Thyroid gland (tissue), 4 donors: Measurements from ENCODE around the gene PLD6. TPM values are rescaled to one million over a fixed set of nuclear protein-coding genes. Genes with fewer than 3 reads are reported as not detected.
"Not testable (repeated sequence)": the region's sequence is repeated elsewhere in the genome, so short reads cannot be mapped to it uniquely, and the experiment has no call there.

ENCODE experiments used
- DNase-seq, 2 donors: peaks; one replicate each; pipeline ENCODE4 v3.0.0-alpha.2; 2019
- H3K27ac ChIP-seq, 3 donors: fragments of 200-600 bp; sonication (generic); 1 replicate in 2 of 3; 2 replicates in 1 of 3; pipeline ENCODE4 v1.5.1; 2016 to 2019; ENCODE audit warnings: mild to moderate bottlenecking in 1 of 3, moderate library complexity in 1 of 3
- H3K27me3 ChIP-seq: fragments of 200-600 bp; sonication (generic); one replicate; pipeline ENCODE4 v1.5.1; 2019
- H3K36me3 ChIP-seq, 2 donors: fragments of 200-600 bp; sonication (generic); one replicate each; pipeline ENCODE4 v1.5.1; 2016 to 2019
- H3K4me1 ChIP-seq, 2 donors: fragments of 200-600 bp; sonication (generic); one replicate each; pipeline ENCODE4 v1.5.1; 2017 to 2019
- H3K4me3 ChIP-seq, 3 donors: fragments of 200-600 bp; sonication (generic); replicated peaks in 1 of 3; 1 replicate in 2 of 3; 2 replicates in 1 of 3; pipeline ENCODE4 v1.5.1; 2016; ENCODE audit warnings: mild to moderate bottlenecking in 1 of 3
- H3K9me3 ChIP-seq: fragments of 200-600 bp; sonication (generic); one replicate; pipeline ENCODE4 v1.5.1; 2017
- CTCF ChIP-seq, 6 experiments: fragments of 200-600 bp in 3 of 6; fragments of 450-650 bp in 3 of 6; sonication (generic) in 3 of 6; IDR thresholded peaks; one replicate each; pipeline ENCODE4 v1.5.1; 2016 to 2019; ENCODE audit warnings: antibody characterized with exemption in 6 of 6, mild to moderate bottlenecking in 2 of 6, inconsistent platforms in 1 of 6, moderate library complexity in 1 of 6
- POLR2A ChIP-seq, 2 donors: fragments of 450-650 bp; IDR thresholded peaks; one replicate each; pipeline ENCODE4 v1.6.1; 2017; ENCODE audit warnings: antibody characterized with exemption in 2 of 2, mild to moderate bottlenecking in 2 of 2, moderate library complexity in 1 of 2
- WGBS, 2 donors: methylation state at CpG; one replicate each; pipeline ENCODE4 v1.1.5; 2017; 5-methylcytosine and 5-hydroxymethylcytosine counted together
- intact Hi-C: fragments of 100-400 bp; cut with DNase I; formaldehyde crosslinking; loops from one replicate; pipeline ENCODE4 v1.15.1; 2023
- total RNA-seq, 4 donors: library from RNA; depleted of rRNA; stranded (reverse); fragments of >200 nt; gene quantifications; one replicate each; pipeline ENCODE4 v1.2.3, GENCODE V29; 2016

PLD6 gene
- total RNA-seq, 4 donors from 2014 or later = 1.3 to 3.2 (median 2.5) TPM

- no peak overlapping the region for H3K4me3 ChIP-seq
- TF ChIP-seq POLR2A (IDR thresholded peaks at IDR 0.05) = no peak
- no peaks in the 10 kb centered on the region for H3K9me3 ChIP-seq
- H3K27me3 ChIP-seq = no peaks in the 10 kb centered on the region
- no peaks in the 10 kb centered on the region for H3K36me3 ChIP-seq
- H3K27ac ChIP-seq = no peak overlapping the region
- WGBS, 2 donors = 91 to 99% methylated on average over 8 of the region's 8 CpGs
- intact Hi-C loops = no loop called here
- H3K4me1 ChIP-seq = peaks cover 11 to 26% of the 10 kb centered on the region in 2 donors
- DNase-seq = no peak
Measured at GRCh38 chr17:17201907-17202306, 4.2 kb downstream of the PLD6 start.

DNA sequence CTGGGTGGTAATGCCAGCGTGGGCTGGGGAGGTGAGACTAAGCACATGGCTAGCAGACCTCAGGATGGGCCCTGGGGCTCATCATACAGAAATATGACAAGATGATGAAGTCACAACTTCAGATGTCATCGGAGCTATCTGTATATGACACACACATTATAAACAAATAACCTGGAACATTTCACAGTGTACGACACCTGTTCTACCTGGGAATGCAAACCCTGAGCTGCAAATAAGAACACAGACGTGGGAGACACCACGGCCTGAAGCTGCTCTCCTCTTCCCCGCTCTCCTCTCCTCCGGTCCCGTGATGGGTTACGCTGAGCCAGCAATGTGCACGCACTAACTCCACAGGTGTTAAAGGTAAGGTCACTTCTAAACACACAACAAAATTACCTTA, 4.9 kb downstream of the PLD6 start:
- peaks cover 11 to 25% of the 10 kb centered on the region in 2 donors for H3K4me1 ChIP-seq

DNA sequence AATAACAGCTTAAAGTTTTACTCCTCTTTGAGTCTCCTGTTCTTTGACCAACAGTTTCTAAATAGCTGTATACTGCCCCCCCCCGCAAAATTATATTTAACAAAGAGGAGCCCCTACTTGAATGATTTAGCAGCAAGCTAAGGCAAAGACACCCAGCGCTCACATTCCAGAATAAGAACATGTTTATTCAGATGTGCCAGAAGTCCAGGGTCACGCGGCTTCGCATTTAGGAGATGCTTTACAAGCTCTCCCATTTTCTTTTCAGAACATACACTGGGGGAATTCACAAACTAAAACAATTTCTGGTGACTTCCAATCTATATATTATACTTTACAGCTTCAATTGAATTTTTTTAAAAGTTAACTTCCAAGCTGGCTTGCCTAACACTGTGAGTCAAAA, 5.3 kb downstream of the PLD6 start:
- Histone ChIP-seq H3K4me1 (peaks cover 11 to 20% of the 10 kb centered on the region in 2 donors), H3K9me3 (no peaks in the 10 kb centered on the region), H3K4me3 (no peak overlapping the region), H3K27me3 (no peaks in the 10 kb centered on the region), H3K27ac (no peak overlapping the region), H3K36me3 (no peaks in the 10 kb centered on the region)
- no peak for DNase-seq
- intact Hi-C loops = no loop called here
- TF ChIP-seq POLR2A (IDR thresholded peaks at IDR 0.05) (no peak), CTCF (IDR thresholded peaks at IDR 0.05) (no peak)
- 77 to 79% methylated on average over 5 of the region's 5 CpGs for WGBS, 2 donors

More for the DNA sequence above, 4.9 kb downstream of the PLD6 start:
- DNase-seq = no peak
- Histone ChIP-seq H3K4me3 (no peak overlapping the region), H3K9me3 (no peaks in the 10 kb centered on the region), H3K36me3 (no peaks in the 10 kb centered on the region), H3K27me3 (no peaks in the 10 kb centered on the region), H3K27ac (no peak overlapping the region)
- TF ChIP-seq CTCF (IDR thresholded peaks at IDR 0.05) (no peak), POLR2A (IDR thresholded peaks at IDR 0.05) (no peak)
- 86 to 92% methylated on average over 10 of the region's 10 CpGs for WGBS, 2 donors
- intact Hi-C loops = no loop called here

DNA sequence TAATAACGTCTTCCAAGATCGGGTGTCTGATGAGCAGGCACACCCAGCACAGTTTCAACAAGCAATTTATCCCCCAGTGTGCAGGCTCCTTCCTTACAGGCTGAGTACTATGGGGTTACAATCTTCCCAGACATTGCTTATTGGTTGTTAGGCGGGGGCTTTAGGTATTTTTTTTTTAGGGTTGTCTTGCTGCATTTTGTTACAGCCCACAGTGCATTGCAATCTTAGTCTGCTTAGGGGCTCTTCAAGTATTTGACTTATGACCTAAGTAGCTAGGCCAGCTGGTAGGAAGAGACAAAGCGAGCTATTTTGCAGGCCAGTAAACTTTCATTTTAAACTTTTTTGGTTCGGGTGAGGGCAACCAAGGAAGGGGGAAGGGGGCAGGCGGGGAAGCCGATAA, 5.8 kb downstream of the PLD6 start:
- H3K4me1 ChIP-seq = peaks cover 6 to 15% of the 10 kb centered on the region in 2 donors
- DNase-seq = no peak
- H3K9me3 ChIP-seq = no peaks in the 10 kb centered on the region
- H3K4me3 ChIP-seq = no peak overlapping the region
- TF ChIP-seq CTCF (IDR thresholded peaks at IDR 0.05) (no peak), POLR2A (IDR thresholded peaks at IDR 0.05) (no peak)
- intact Hi-C loops = no loop called here
- no peaks in the 10 kb centered on the region for H3K36me3 ChIP-seq
- H3K27ac ChIP-seq = no peak overlapping the region
- 73 to 80% methylated on average over 7 of the region's 7 CpGs for WGBS, 2 donors
- H3K27me3 ChIP-seq = no peaks in the 10 kb centered on the region

DNA sequence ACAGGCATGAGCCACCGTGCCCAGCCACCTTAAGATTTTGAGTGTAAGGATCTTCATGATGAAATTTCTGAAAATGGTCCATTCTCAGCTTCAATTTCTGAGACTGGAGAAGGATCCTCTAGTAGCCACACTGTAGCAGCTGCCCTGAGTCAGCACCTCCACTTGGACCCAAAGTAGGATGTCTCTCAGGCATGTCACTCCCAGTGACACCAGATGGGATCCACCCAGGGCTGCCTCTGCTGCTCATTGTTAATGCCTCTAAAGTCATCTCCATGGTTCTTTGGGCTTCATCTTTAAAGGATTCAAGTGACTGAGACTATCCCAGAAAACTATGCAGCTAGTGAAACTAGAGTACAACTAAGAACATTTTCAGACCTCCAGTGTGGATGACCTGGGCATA, 7.9 kb downstream of the PLD6 start:
- H3K9me3 ChIP-seq = no peaks in the 10 kb centered on the region
- intact Hi-C loops = no loop called here
- DNase-seq = no peak
- TF ChIP-seq POLR2A (IDR thresholded peaks at IDR 0.05) (no peak), CTCF (IDR thresholded peaks at IDR 0.05) (no peak)
- H3K4me3 ChIP-seq = no peak overlapping the region
- no peaks in the 10 kb centered on the region for H3K27me3 ChIP-seq
- H3K36me3 ChIP-seq = no peaks in the 10 kb centered on the region
- WGBS, 2 donors = 92 to 100% methylated on average over 1 of the region's 1 CpG
- H3K4me1 ChIP-seq = no peaks in the 10 kb centered on the region
- no peak overlapping the region for H3K27ac ChIP-seq

GRCh38 chr17:17196776-17197175, 9.4 kb downstream of the PLD6 start:
- Histone ChIP-seq H3K9me3 (no peaks in the 10 kb centered on the region), H3K36me3 (no peaks in the 10 kb centered on the region), H3K27ac (no peak overlapping the region), H3K27me3 (no peaks in the 10 kb centered on the region), H3K4me1 (peaks cover 8% of the 10 kb centered on the region in 2 donors), H3K4me3 (no peak overlapping the region)
- TF ChIP-seq CTCF (IDR thresholded peaks at IDR 0.05) = no peak
- TF ChIP-seq POLR2A (IDR thresholded peaks at IDR 0.05) = no peak
- intact Hi-C loops = no loop called here
- no peak for DNase-seq

DNA sequence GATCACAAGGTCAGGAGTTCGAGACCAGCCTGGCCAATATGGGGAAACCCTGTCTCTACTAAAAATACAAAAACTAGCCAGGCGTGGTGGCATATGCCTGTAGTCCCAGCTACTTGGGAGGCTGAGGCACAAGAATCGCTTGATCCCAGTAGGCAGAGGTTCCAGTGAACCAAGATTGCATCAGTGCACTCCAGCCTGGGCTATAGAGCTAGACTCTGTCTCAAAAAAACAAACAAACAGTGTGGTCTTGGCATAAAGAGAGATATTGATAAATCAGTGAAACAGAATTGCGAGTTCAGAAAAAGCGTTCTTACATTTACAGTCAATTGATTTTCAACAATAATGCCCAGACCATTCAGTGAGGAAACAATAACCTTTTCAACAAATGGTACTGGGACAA, 10.7 kb downstream of the PLD6 start:
- DNase-seq, H3K36me3 ChIP-seq, intact Hi-C loops, H3K27ac ChIP-seq, H3K4me3 ChIP-seq, H3K27me3 ChIP-seq, H3K9me3 ChIP-seq: not testable (repeated sequence)
- peaks cover 10 to 15% of the 10 kb centered on the region in 2 donors for H3K4me1 ChIP-seq
- WGBS, 2 donors = 89 to 92% methylated on average over 5 of the region's 5 CpGs
